GM21526 (cell line): ENCODE measurements around the gene COL6A2.
"Not testable (repeated sequence)": the region's sequence is repeated elsewhere in the genome, so short reads cannot be mapped to it uniquely, and the experiment has no call there.

Source experiments
- ATAC-seq: cut with Tn5 transposase; IDR thresholded peaks from one replicate; pipeline ENCODE4 v1.9.1; 2021; ENCODE audit warnings: moderate library complexity; ENCODE audit not compliant: unreplicated experiment, low FRiP score

Gene COL6A2

GRCh38 chr21:46163380-46163779 lies 65.5 kb downstream of the COL6A2 start:
- ATAC-seq, result no peak

GRCh38 chr21:46165098-46165497 lies 67.2 kb downstream of the COL6A2 start:
- no peak for ATAC-seq

DNA sequence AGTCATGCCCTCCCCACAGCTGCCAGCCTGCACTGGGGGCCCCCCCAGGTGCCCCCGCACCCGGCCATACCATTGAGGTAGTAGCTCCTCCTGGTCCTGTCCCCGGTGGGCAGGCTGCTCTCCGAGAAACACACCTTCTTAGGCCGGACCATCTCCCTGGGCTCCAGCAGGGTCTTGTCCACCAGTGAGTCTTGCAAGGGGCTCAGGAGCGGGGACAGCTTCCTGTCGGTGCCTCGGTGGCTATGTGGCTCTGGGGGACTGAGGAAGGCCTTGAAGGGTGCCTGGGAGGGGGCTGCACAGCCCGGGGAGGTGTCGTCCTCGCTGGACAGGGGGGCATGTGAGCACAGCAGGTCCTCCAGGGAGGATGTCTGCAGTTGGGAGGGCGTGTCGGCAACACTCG lies 70.3 kb downstream of the COL6A2 start:
- no peak for ATAC-seq

DNA sequence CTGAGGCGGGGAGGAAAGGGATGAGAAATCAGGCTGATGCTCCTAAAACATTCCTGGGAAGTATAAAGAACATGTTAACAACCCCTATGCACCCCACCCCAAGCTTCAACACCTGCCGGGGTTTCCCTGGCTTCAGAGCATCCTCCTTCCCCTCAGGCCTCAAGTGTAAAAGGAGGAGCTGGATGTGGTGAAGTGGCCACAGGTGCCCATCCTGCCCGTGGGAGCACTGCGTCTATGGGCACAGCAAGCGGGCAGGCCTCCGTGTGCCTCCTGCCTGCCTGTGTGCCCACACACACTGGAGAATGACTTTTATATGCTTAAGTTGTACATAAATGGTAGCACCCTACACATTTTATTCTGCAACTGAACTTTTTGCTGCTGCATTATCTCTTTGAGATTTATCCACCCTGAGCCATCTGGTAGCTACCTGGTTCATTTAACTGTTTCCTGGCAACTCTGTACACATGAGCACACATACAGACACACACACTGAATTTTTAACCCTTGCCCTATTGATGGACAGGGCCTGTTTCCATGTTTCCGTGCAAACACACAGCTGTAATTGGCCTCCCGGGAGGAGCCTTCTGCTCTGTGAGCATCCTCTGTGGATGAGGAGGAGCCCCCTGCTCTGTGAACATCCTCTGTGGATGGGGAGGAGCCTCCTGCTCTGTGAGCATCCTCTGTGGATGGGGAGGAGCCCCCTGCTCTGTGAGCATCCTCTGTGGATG lies 70.9 kb downstream of the COL6A2 start:
- ATAC-seq, result no peak

DNA sequence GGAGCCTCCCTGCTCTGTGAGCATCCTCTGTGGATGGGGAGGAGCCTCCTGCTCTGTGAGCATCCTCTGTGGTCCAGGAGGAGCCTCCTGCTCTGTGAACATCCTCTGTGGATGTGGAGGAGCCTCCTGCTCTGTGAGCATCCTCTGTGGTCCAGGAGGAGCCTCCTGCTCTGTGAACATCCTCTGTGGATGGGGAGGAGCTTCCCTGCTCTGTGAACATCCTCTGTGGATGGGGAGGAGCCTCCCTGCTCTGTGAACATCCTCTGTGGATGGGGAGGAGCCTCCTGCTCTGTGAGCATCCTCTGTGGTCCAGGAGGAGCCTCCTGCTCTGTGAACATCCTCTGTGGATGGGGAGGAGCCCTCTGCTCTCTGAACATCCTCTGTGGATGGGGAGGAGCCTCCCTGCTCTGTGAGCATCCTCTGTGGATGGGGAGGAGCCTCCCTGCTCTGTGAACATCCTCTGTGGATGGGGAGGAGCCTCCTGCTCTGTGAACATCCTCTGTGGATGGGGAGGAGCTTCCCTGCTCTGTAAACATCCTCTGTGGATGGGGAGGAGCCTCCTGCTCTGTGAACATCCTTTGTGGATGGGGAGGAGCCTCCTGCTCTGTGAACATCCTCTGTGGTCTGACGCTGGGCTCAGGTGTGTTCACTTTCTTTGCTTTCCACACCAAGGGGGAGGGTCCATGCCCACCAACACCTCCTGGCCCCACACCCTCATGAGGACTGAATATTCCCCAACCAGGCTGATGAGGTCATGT lies 72.7 kb downstream of the COL6A2 start:
- not testable (repeated sequence) for ATAC-seq

DNA sequence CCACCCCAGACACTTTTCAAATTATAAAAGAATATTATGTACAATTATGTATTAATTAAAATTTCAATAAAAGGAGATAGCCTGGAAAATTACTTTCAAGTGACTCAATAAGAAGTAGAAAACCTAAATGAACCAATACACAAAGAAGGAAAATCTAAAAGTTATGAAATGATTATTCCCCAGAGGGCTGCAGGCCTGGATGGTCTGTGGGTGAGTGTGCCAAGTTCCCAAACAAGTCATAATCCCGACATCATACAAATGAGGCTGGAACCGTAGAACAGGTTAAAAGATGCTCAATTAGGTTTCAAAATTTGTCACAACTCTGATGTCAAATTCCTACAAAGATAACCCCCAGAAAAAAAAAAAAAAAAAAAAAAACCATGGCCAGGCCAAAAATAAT lies 73.7 kb downstream of the COL6A2 start:
- ATAC-seq, result no peak

DNA sequence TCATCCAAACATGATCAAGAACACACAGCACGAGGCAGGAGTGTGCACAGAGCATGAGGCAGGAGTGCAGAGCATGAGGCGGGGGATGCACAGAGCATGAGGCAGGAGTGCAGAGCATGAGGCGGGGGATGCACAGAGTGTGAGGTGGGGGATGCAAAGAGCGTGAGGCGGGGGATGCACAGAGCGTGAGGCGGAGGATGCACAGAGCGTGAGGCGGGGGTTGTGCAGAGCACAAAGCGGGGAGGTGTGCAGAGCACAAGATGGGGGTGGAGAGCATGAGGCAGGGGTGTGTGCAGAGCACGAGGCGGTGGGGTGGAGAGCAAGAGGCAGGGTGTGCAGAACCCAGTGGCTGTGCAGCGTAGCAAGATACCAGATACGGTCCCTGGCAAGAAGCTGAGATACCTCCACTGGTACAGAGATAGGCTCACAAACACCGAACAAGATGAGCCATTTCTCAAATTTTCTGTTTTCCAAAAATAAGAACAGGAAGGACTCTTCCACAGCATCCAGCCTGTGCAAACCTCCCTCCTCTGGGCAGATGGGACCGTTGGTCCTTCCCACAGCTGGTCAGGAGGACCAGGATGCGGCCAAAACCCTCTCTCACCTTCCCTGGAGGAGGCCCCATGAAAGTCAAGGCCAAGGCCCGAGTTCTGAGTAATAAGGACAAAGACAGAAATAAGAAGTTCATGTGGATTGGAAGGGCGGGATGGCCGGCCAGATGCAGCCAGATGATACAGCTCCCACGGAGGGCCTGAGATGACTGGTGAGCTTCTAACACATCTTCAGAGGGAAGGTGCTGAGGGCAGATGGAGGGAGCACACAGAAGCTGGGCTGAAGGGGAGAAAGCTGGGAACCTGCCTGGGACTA lies 74.3 kb downstream of the COL6A2 start:
- no peak for ATAC-seq

DNA sequence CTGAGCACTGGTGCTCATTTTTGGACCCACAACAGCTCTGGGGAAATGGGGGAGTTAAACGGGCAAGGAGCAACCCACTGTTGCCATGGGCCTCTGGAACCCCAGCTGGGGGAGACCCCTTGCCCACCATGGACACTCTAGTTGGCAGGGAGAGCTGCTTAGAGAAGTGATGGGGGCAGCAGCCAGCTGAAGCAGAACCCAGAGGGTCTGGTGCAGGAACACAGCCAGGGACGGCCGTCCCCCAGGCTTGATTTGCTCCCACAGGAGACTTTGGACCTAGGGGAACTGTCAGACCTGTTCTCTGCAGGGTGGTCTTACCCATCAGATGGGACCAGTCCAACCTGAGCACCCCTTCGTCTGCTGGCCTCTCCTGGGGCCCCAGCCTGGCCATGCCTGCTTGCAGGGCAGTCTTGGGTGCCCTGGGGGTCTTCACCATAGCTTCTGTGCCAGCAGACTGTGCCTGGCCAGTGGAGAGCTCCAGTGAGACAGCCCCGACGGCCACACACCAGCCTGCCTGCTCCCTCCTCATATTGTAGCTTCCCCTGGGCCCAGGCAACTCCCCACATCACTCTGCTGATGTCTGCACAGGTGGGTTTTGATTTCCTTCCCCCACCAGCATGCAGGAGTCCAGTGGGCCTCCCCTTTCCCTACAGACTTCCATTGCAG lies 75.1 kb downstream of the COL6A2 start:
- ATAC-seq, result no peak

- no peak for ATAC-seq
These were observed 75.7 kb downstream of the COL6A2 start for GRCh38 chr21:46173573-46173972.

DNA sequence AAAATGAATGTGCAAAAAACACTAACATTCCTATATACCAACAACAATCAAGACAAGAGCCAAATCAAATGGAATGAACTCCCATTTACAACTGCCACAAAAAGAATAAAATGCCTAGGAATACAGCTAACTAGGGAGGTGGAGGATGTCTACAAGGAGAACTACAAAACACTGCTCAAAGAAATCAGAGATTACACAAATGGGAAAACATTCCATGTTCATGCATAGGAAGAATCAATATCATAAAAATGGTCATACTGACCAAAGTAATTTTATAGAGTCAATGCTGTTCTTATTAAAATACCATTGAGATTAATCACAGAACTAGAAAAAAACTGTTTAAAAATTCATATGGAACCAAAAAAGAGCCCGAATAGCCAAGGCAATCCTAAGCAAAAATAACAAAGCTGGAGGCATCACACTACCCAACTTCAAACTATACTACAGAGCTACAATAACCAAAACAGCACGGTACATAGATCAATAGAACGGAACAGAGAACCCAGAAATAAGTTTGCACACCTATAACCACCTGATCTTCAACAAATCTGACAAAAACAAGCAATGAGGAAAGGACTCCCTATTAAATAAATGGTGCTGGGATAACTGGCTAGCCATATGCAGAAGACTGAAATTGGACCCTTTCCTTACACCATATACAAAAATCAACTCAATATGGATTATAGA lies 78.7 kb downstream of the COL6A2 start:
- not testable (repeated sequence) for ATAC-seq

DNA sequence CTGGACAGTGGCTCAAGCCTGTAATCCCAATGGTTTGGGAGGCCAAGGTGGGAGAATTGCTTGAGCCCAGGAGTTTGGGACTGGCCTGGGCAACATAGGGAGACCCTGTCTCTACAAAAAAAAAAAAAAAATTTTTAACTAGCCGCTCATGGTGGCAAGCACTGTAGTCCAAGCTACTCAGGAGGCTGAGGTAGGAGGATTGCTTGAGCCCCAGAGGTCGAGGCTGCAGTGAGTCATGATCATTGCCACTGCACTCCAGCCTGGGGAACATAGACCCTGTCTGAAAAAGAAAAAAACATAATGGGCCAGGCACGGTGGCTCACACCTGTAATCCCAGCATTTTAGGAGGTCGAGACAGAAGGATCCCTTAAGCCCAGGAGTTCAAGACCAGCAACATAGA lies 81.0 kb downstream of the COL6A2 start:
- no peak for ATAC-seq
